WERI-Rb-1 (cell line): ENCODE measurements around the gene M1AP.

ENCODE experiments used
- DNase-seq: peaks from one replicate; pipeline ENCODE4 v3.0.0-alpha.2; 2020
- H3K27ac ChIP-seq: fragments of 250-450 bp; sonication (Bioruptor Pico); 2 replicates; pipeline ENCODE4 v1.5.1; 2020; ENCODE audit warnings: mild to moderate bottlenecking, moderate library complexity
- H3K27me3 ChIP-seq: fragments of 250-450 bp; sonication (Bioruptor Pico); 2 replicates; pipeline ENCODE4 v1.5.1; 2021; ENCODE audit warnings: mild to moderate bottlenecking, low read depth, moderate library complexity; ENCODE audit not compliant: insufficient read depth, severe bottlenecking
- H3K36me3 ChIP-seq: fragments of 250-450 bp; sonication (Bioruptor Pico); 2 replicates; pipeline ENCODE4 v1.5.1; 2020; ENCODE audit warnings: mild to moderate bottlenecking, moderate library complexity
- H3K4me3 ChIP-seq: 2 replicates; pipeline ENCODE4 v1.5.1; 2011; ENCODE audit warnings: low read depth, mild to moderate bottlenecking, control low read depth, low read length
- H3K9me3 ChIP-seq: fragments of 250-450 bp; sonication (Bioruptor Pico); 2 replicates; pipeline ENCODE4 v1.5.1; 2021; ENCODE audit warnings: mild to moderate bottlenecking, moderate library complexity; ENCODE audit not compliant: severe bottlenecking
- TF ChIP-seq, protein P1 (sequence below): IDR thresholded peaks from 2 replicates; pipeline ENCODE4 v1.5.1; 2011; ENCODE audit warnings: low read depth, mild to moderate bottlenecking, control low read depth, inconsistent platforms, low read length

M1AP gene

DNA sequence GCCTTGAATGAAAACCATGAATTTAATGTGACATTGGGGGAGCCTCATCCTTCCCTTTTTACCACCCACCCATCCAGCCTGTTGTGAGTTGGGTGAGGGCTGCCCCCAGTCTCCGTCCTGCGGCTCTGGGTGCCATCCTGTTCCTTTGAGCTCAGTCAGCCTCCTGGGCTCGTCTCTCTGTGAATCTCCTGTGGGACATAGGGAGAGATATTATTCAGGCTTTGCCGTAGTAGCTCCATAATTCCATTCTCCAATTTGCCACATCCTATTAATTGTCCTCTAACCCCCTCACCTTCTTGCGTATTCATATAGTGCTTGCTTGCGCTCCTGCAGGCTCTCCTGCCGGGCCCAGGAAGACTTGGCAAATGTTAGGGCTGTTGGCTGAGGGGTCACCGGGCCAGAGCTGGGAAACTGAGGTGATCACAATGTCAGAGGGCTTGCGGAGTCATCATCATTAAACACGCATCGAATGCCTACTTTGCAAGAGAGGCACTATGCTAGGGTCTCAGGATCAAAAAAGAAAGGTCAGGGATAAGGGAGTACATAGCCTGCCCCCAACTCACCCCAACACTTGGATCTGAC, 121.4 kb downstream of the M1AP start:
- Histone ChIP-seq H3K4me3 (no peak overlapping the region), H3K36me3 (peaks cover 45% of the 10 kb centered on the region), H3K9me3 (no peaks in the 10 kb centered on the region), H3K27ac (no peak overlapping the region), H3K27me3 (no peaks in the 10 kb centered on the region)
- TF ChIP-seq, protein P1, sequence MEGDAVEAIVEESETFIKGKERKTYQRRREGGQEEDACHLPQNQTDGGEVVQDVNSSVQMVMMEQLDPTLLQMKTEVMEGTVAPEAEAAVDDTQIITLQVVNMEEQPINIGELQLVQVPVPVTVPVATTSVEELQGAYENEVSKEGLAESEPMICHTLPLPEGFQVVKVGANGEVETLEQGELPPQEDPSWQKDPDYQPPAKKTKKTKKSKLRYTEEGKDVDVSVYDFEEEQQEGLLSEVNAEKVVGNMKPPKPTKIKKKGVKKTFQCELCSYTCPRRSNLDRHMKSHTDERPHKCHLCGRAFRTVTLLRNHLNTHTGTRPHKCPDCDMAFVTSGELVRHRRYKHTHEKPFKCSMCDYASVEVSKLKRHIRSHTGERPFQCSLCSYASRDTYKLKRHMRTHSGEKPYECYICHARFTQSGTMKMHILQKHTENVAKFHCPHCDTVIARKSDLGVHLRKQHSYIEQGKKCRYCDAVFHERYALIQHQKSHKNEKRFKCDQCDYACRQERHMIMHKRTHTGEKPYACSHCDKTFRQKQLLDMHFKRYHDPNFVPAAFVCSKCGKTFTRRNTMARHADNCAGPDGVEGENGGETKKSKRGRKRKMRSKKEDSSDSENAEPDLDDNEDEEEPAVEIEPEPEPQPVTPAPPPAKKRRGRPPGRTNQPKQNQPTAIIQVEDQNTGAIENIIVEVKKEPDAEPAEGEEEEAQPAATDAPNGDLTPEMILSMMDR: no peak
- no peak for DNase-seq

DNA sequence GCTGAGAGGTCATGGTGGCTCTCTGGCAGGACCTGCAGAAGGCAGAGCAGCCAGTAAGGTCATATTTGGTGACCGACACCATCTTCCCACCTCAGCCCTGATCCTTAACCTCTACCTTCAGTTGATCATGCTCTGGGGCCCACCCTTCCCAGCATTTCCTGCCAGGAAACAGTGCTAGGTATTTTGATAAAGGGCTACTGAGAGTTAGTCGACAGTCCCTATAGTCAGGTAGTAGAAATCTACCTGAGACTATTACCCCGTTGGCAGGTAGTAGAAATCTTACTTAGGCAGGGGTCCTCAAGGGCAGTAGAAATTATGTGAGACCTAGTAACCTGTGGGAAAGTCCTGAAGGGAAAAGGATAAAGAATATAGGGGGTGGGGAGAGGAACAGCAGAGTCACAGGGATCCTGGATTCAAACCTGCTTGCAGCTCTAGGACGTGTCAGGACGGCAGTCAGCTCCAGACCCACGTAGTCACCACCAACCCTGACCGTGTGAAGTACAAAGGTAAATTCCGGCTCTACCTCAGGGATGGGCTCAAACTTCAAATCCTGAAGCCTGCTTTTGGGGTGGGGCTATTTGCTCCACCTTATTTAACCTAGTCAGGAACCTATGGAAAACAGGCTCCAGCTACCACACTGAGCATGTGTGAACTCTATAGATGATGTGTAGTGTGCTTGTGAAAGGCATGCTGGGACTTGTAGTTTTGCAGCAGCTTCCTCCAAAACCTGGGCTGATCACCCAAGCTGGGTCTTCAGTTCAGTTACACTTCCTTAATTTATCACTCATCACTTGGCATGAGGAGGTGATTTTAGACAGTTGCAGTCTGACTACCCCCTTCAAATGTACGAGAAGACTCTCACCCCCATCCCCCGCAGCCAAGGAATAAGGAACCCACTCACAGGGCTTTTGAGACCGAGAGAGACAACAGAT, 122.1 kb downstream of the M1AP start, which contains the start of gene DQX1:
DQX1 (minus strand) TSS at position 515 of the 932 bp plus-strand sequence; CDS start at position 13, 502 bp downstream.
- H3K9me3 ChIP-seq: no peaks in the 10 kb centered on the region
- H3K4me3 ChIP-seq: no peak within 1 kb of the TSS
- TF ChIP-seq, protein P1: no peak
- H3K27ac ChIP-seq: no peak within 1 kb of the TSS
- H3K36me3 ChIP-seq: peaks cover 37% of the 10 kb centered on the region
- H3K27me3 ChIP-seq: no peaks in the 10 kb centered on the region
- DNase-seq: peak; percentile 50

DNA sequence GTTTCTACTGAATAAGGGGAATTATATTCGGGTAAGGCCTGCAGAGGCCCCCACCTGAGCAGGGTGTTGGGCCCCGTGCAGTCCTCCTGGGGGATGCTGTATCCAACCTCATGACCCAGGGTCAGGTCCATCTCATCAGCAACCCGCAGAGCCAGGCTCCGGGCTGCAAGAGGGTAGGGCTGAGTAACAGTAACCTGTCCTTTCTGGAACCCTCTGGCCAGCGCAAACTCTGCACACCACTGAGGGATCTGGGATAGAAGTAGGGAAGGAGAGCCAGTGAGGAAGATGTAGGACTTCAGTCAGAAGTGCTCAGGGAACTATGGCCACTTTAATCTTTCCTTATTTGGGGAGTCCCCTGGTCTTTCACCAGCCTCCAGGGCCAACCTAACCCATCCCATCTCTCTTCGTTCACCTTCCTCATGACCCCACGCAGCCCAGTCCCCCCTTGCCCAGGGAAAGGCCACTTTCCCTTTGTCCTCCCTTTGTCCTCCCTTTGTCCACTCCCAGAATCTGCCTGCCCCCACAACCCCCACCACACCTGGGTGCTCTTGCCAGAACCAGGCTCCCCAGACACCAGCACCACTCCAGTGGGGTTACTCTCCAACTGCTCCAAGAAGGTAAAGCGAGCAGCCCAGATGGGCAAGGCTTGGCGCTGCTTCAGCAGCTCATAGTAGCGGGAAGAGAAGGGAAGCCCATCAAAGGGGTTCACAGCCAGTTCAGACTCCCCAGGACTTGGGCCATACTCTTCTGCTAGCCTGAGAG, 123.0 kb downstream of the M1AP start:
- TF ChIP-seq, protein P1: no peak
- Histone ChIP-seq H3K9me3 (no peaks in the 10 kb centered on the region), H3K36me3 (peaks cover 35% of the 10 kb centered on the region), H3K27me3 (no peaks in the 10 kb centered on the region), H3K27ac (no peak overlapping the region), H3K4me3 (no peak overlapping the region)
- no peak for DNase-seq

DNA sequence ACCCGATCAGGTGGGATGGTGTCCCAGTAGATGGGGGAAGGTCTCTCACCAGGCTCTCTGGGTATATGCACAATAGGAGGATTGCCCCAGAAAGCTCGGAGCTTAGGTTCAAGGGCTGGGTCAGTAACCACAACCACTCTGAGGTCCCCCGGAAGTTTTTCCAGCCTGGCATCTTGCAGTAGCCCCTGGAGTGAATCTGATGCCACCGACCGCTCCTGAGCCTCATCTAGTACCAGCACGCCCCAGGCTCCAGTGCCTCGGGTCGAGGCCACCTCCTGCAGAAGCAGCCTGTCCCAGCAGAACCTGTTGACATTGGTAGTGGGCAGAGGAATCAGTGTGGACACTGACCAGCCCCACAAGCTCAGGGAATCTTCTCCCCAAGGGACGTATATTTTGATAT, 124.1 kb downstream of the M1AP start:
- H3K36me3 ChIP-seq: peaks cover 35% of the 10 kb centered on the region
- H3K27me3 ChIP-seq: no peaks in the 10 kb centered on the region
- H3K4me3 ChIP-seq: no peak overlapping the region
- no peak for DNase-seq
- no peak overlapping the region for H3K27ac ChIP-seq
- TF ChIP-seq, protein P1: no peak
- H3K9me3 ChIP-seq: no peaks in the 10 kb centered on the region

DNA sequence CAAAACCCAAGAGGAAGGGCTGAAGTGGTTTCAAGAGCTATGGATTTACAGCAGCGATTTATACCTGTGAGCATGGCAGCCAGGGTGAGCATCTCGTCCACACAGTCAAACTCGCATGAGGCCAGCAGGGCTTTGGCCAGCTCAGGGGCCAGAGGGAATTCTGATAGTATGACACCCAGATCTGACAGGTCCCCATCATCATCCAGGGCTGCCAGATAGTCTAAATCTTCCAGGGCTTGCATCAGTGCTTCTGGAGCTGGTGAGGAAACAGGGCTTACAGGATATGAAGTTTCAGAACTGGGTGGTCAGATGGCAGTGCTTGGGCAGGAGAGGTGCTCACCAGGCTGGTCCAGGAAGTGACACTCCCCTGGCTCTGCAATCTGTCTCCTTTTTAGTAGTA, 125.6 kb downstream of the M1AP start:
- DNase-seq: no peak
- no peaks in the 10 kb centered on the region for H3K27me3 ChIP-seq
- no peak overlapping the region for H3K4me3 ChIP-seq
- H3K36me3 ChIP-seq: peaks cover 24% of the 10 kb centered on the region
- TF ChIP-seq, protein P1: no peak
- no peaks in the 10 kb centered on the region for H3K9me3 ChIP-seq
- no peak overlapping the region for H3K27ac ChIP-seq
